Mesenchymal stem cell (in vitro differentiated cells and primary cell): Measurements from ENCODE around the gene KRT83. TPM values are rescaled to one million over a fixed set of nuclear protein-coding genes. Genes with fewer than 3 reads are reported as not detected.

Source experiments
- DNase-seq: peaks from one replicate; pipeline ENCODE4 v3.0.0-alpha.2; 2013
- H2AFZ ChIP-seq: one replicate; pipeline ENCODE4 v1.6.1; 2013; ENCODE audit warnings: low read depth, mild to moderate bottlenecking, control low read depth, inconsistent platforms, low read length, moderate library complexity
- H2AK5ac ChIP-seq: 2 replicates; pipeline ENCODE4 v1.6.1; 2013; ENCODE audit warnings: low read length, moderate library complexity, mild to moderate bottlenecking, inconsistent platforms; ENCODE audit not compliant: severe bottlenecking
- H2BK120ac ChIP-seq: one replicate; pipeline ENCODE4 v1.6.1; 2013; ENCODE audit warnings: low read depth, mild to moderate bottlenecking, inconsistent platforms, low read length, moderate library complexity
- H2BK12ac ChIP-seq, 2 experiments: one replicate each; pipeline ENCODE4 v1.6.1; 2013; ENCODE audit warnings: inconsistent platforms in 2 of 2, low read length in 2 of 2, mild to moderate bottlenecking in 2 of 2, moderate library complexity in 2 of 2, control low read depth in 1 of 2
- H2BK15ac ChIP-seq: one replicate; pipeline ENCODE4 v1.6.1; 2013; ENCODE audit warnings: mild to moderate bottlenecking, low read depth, inconsistent platforms; ENCODE audit not compliant: poor library complexity, severe bottlenecking
- H2BK5ac ChIP-seq: 2 replicates; pipeline ENCODE4 v1.6.1; 2013; ENCODE audit warnings: low read depth, mild to moderate bottlenecking, low read length, control low read depth, inconsistent platforms; ENCODE audit not compliant: poor library complexity, severe bottlenecking
- H3K14ac ChIP-seq, 2 experiments: one replicate each; pipeline ENCODE4 v1.6.1; 2013; ENCODE audit warnings: inconsistent platforms in 2 of 2, low read length in 2 of 2, control low read depth in 1 of 2, mild to moderate bottlenecking in 1 of 2, moderate library complexity in 1 of 2
- H3K18ac ChIP-seq, 2 experiments: one replicate each; pipeline ENCODE4 v1.6.1; 2013; ENCODE audit warnings: inconsistent platforms in 2 of 2, low read length in 2 of 2, control low read depth in 1 of 2, low read depth in 1 of 2, mild to moderate bottlenecking in 1 of 2
- H3K23ac ChIP-seq, 2 experiments: one replicate each; pipeline ENCODE4 v1.6.1; 2013; ENCODE audit warnings: inconsistent platforms in 2 of 2, low read length in 2 of 2, mild to moderate bottlenecking in 2 of 2, moderate library complexity in 2 of 2, control low read depth in 1 of 2
- H3K27ac ChIP-seq: 2 replicates; pipeline ENCODE4 v1.5.1; 2013; ENCODE audit warnings: mild to moderate bottlenecking, moderate library complexity, low read length, control low read depth, inconsistent platforms; ENCODE audit not compliant: poor library complexity, severe bottlenecking
- H3K27me3 ChIP-seq, 2 experiments: 2 replicates each; pipeline versions ENCODE4 v1.6.1 to v1.7.0; 2013; ENCODE audit warnings: low read length in 2 of 2, mild to moderate bottlenecking in 2 of 2, moderate library complexity in 2 of 2, control low read depth in 1 of 2, inconsistent platforms in 1 of 2; ENCODE audit not compliant: control insufficient read depth in 1 of 2, insufficient read depth in 1 of 2
- H3K36me3 ChIP-seq, 2 experiments: 2 replicates each; pipeline versions ENCODE4 v1.6.1 to v1.7.0; 2013; ENCODE audit warnings: low read length in 2 of 2, control low read depth in 1 of 2, inconsistent platforms in 1 of 2, low read depth in 1 of 2, mild to moderate bottlenecking in 1 of 2; ENCODE audit not compliant: insufficient read depth in 2 of 2, control insufficient read depth in 1 of 2
- H3K4ac ChIP-seq, 2 experiments: one replicate each; pipeline ENCODE4 v1.6.1; 2013; ENCODE audit warnings: inconsistent platforms in 2 of 2, low read length in 2 of 2, mild to moderate bottlenecking in 2 of 2, moderate library complexity in 2 of 2, control low read depth in 1 of 2, low read depth in 1 of 2
- H3K4me1 ChIP-seq: 2 replicates; pipeline ENCODE4 v1.6.1; 2013; ENCODE audit warnings: low read depth, low read length, control low read depth; ENCODE audit not compliant: control insufficient read depth, insufficient read depth
- H3K4me2 ChIP-seq: 2 replicates; pipeline ENCODE4 v1.6.1; 2013; ENCODE audit warnings: low read length, mild to moderate bottlenecking, inconsistent platforms; ENCODE audit not compliant: poor library complexity, severe bottlenecking
- H3K4me3 ChIP-seq, 2 experiments: 2 replicates each; pipeline versions ENCODE4 v1.5.1 to v1.7.0; 2013; ENCODE audit warnings: low read length in 2 of 2, mild to moderate bottlenecking in 2 of 2, control low read depth in 1 of 2, low read depth in 1 of 2; ENCODE audit not compliant: insufficient read depth in 1 of 2
- H3K79me1 ChIP-seq: replicated peaks from 2 replicates; pipeline ENCODE4 v1.6.1; 2013; ENCODE audit warnings: mild to moderate bottlenecking, control low read depth, low read length, inconsistent platforms; ENCODE audit not compliant: poor library complexity, severe bottlenecking
- H3K9ac ChIP-seq: 2 replicates; pipeline ENCODE4 v1.7.0; 2013; ENCODE audit warnings: mild to moderate bottlenecking, low read length, moderate library complexity
- H3K9me3 ChIP-seq: 2 replicates; pipeline ENCODE4 v1.7.0; 2013; ENCODE audit warnings: mild to moderate bottlenecking, low read length; ENCODE audit not compliant: control insufficient read depth
- H4K8ac ChIP-seq: one replicate; pipeline ENCODE4 v1.6.1; 2013; ENCODE audit warnings: inconsistent platforms, mild to moderate bottlenecking, low read length, moderate library complexity
- H4K91ac ChIP-seq: one replicate; pipeline ENCODE4 v1.6.1; 2013; ENCODE audit warnings: mild to moderate bottlenecking, low read length, inconsistent platforms
- WGBS: methylation state at CpG from one replicate; pipeline ENCODE4 v1.1.7; 2013; ENCODE audit warnings: mixed read lengths; 5-methylcytosine and 5-hydroxymethylcytosine counted together
- polyA plus RNA-seq, 2 experiments: library from polyadenylated mRNA; stranded (reverse); fragments of 200-250 nt; gene quantifications; one replicate each; pipeline ENCODE4 v1.2.3, GENCODE V29; 2013

The KRT83 gene
- not detected for polyA plus RNA-seq (2013, experiment 1 of 2)
- not detected for polyA plus RNA-seq (2013, experiment 2 of 2)

- Histone ChIP-seq H3K14ac (no peak within 1 kb of the TSS), H4K8ac (no peak within 1 kb of the TSS), H3K79me1 (no peaks in the 10 kb centered on the region), H3K4ac (no peak within 1 kb of the TSS), H3K9me3 (no peaks in the 10 kb centered on the region), H3K27ac (no peak within 1 kb of the TSS), H2AK5ac (no peak within 1 kb of the TSS), H2BK15ac (no peak within 1 kb of the TSS), H3K9ac (no peak within 1 kb of the TSS), H2BK5ac (no peak within 1 kb of the TSS), H3K4me1 (no peaks in the 10 kb centered on the region), H2AFZ (no peak within 1 kb of the TSS), H3K4me2 (no peak within 1 kb of the TSS), H3K18ac (no peak within 1 kb of the TSS), H4K91ac (no peak within 1 kb of the TSS), H3K27me3 (peaks cover 72 to 96% of the 10 kb centered on the region in 2 experiments), H2BK120ac (no peak within 1 kb of the TSS), H3K4me3 (no peak within 1 kb of the TSS), H3K36me3 (no peaks in the 10 kb centered on the region), H2BK12ac (no peak within 1 kb of the TSS), H3K23ac (no peak within 1 kb of the TSS)
- DNase-seq = no peak
- 88% methylated on average over 35 of the region's 35 CpGs for WGBS
Measured at GRCh38 chr12:52320784-52321400, at the start of gene KRT83. Gene KRT83 (minus strand): TSS chr12:52321398. CDS start chr12:52321335, 63 bp downstream.

- DNase-seq = no peak
- WGBS = 63% methylated on average over 6 of the region's 6 CpGs
Measured at GRCh38 chr12:52369809-52370208, 48.6 kb upstream of the KRT83 start.

GRCh38 chr12:52369211-52369610 is 48.0 kb upstream of the KRT83 start:
- Histone ChIP-seq H2BK5ac (no peak overlapping the region), H2BK120ac (no peak overlapping the region), H3K14ac (no peak overlapping the region), H3K36me3 (no peaks in the 10 kb centered on the region), H2BK15ac (no peak overlapping the region), H3K23ac (no peak overlapping the region), H2AFZ (no peak overlapping the region), H4K91ac (no peak overlapping the region), H3K4me3 (no peak overlapping the region), H3K27me3 (peaks cover 44 to 50% of the 10 kb centered on the region in 2 experiments), H3K79me1 (no peaks in the 10 kb centered on the region), H3K4me1 (peaks cover 9% of the 10 kb centered on the region), H3K4ac (no peak overlapping the region), H3K4me2 (no peak overlapping the region), H3K9ac (no peak overlapping the region), H2AK5ac (no peak overlapping the region), H4K8ac (no peak overlapping the region), H3K18ac (no peak overlapping the region), H3K27ac (no peak overlapping the region), H2BK12ac (no peak overlapping the region), H3K9me3 (peaks cover 4% of the 10 kb centered on the region)
- no peak for DNase-seq
- WGBS = no CpG with 5 or more reads among the region's 3 CpGs

More at GRCh38 chr12:52369809-52370208, 48.6 kb upstream of the KRT83 start:
- Histone ChIP-seq H3K23ac (no peak overlapping the region), H2AFZ (no peak overlapping the region), H3K4me3 (no peak overlapping the region), H2AK5ac (no peak overlapping the region), H3K4me1 (peaks cover 9% of the 10 kb centered on the region), H3K4ac (no peak overlapping the region), H3K27me3 (peaks cover 38 to 44% of the 10 kb centered on the region in 2 experiments), H2BK120ac (no peak overlapping the region), H3K4me2 (no peak overlapping the region), H3K14ac (no peak overlapping the region), H2BK15ac (no peak overlapping the region), H3K79me1 (no peaks in the 10 kb centered on the region), H3K9ac (no peak overlapping the region), H3K9me3 (peaks cover 6% of the 10 kb centered on the region), H4K91ac (no peak overlapping the region), H3K36me3 (no peaks in the 10 kb centered on the region), H2BK12ac (no peak overlapping the region), H4K8ac (no peak overlapping the region), H3K18ac (no peak overlapping the region), H2BK5ac (no peak overlapping the region), H3K27ac (no peak overlapping the region)

- H4K91ac ChIP-seq = no peak overlapping the region
- H3K18ac ChIP-seq = no peak overlapping the region
- no peak overlapping the region for H3K9ac ChIP-seq
- H3K36me3 ChIP-seq = no peaks in the 10 kb centered on the region
- H2BK12ac ChIP-seq = no peak overlapping the region
- no peak overlapping the region for H2AK5ac ChIP-seq
- H4K8ac ChIP-seq = no peak overlapping the region
- WGBS = 35% methylated on average over 3 of the region's 3 CpGs
- H3K23ac ChIP-seq = no peak overlapping the region
- no peak overlapping the region for H2BK120ac ChIP-seq
- no peak overlapping the region for H3K27ac ChIP-seq
- no peak overlapping the region for H2AFZ ChIP-seq
- peaks cover 51 to 57% of the 10 kb centered on the region in 2 experiments for H3K27me3 ChIP-seq
- H3K9me3 ChIP-seq = no peaks in the 10 kb centered on the region
- no peak overlapping the region for H3K4me3 ChIP-seq
- peaks cover 9% of the 10 kb centered on the region for H3K4me1 ChIP-seq
- no peak overlapping the region for H2BK5ac ChIP-seq
- no peak overlapping the region for H3K4me2 ChIP-seq
- H2BK15ac ChIP-seq = no peak overlapping the region
- DNase-seq = no peak
- H3K14ac ChIP-seq = no peak overlapping the region
- no peaks in the 10 kb centered on the region for H3K79me1 ChIP-seq
- H3K4ac ChIP-seq = no peak overlapping the region
Measured at GRCh38 chr12:52368508-52368907, 47.3 kb upstream of the KRT83 start.
